ENCODE results near the gene NUDT22. TPM values are rescaled to one million over a fixed set of nuclear protein-coding genes. Genes with fewer than 3 reads are reported as not detected.

Gene NUDT22
- total RNA-seq, 3 donors from 2014 or later = 82.4 to 88.3 (median 86.1) TPM

DNA sequence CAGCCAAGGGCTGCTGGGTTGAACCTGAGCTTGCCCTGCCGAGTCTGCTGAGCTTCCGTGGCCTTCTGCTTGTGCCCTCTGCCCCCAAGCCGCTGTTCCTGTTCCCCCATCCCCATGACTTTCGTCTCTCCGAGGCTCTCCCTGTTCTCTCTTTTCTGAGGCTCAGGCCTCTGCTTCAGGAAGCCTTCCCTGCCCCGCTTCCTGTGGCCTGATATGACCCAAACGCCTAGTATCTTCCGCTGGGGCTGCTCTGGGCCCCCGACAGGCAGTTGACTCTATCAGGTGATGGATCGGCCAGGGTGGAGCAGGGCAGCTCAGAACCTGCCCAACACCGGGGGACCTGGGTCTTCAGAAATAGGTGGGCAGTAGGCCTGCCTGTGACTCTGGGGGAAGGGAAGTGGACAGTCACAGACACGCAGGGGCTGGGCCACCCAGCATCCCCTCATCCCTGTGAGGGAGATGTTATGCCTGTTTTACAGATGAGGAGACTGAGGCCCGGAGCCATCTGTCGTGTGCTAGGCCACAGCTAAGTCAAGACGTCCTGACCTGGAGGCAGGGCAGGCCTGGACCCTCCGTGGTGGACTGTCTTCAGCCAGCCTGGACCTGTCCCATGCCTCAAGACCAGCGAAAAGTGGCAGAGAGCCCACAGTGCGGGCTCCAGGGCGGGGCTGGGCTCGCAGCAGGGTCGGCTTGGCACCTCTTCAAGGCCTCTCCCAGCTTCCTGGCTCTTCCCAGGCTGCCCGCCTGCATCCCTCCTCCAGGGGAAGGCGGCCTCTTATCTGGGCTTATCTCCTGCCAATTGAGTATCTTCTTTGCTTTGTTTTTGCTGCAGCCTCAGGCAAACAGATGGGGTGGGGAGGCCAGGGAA lies 42.2 kb downstream of the NUDT22 start:
- H3K9me3 Mint-ChIP-seq = no peaks in the 10 kb centered on the region
- ATAC-seq (no peak), DNase-seq (no peak)
- H3K27me3 Mint-ChIP-seq (ENCODE audit: low read depth) = no peaks in the 10 kb centered on the region
- H3K36me3 Mint-ChIP-seq (ENCODE audit: insufficient read depth) = no peaks in the 10 kb centered on the region
- H3K4me3 Mint-ChIP-seq = peak overlapping the region; percentile 93
- H3K4me1 Mint-ChIP-seq (ENCODE audit: low read depth) = peaks cover 14% of the 10 kb centered on the region

GRCh38 chr11:64268893-64269539 lies 42.9 kb downstream of the NUDT22 start:
- peak overlapping the region; percentile 93 for H3K4me3 Mint-ChIP-seq
- DNase-seq = no peak
- H3K36me3 Mint-ChIP-seq (ENCODE audit: insufficient read depth) = no peaks in the 10 kb centered on the region
- ATAC-seq = peak; percentile 5 to 7
- H3K27me3 Mint-ChIP-seq (ENCODE audit: low read depth) = no peaks in the 10 kb centered on the region
- H3K4me1 Mint-ChIP-seq (ENCODE audit: low read depth) = peaks cover 14% of the 10 kb centered on the region
- H3K9me3 Mint-ChIP-seq = no peaks in the 10 kb centered on the region

GRCh38 chr11:64269540-64270220 lies 43.6 kb downstream of the NUDT22 start:
- ATAC-seq = peak; percentile 83 to 85
- Mint-ChIP-seq H3K4me1 (ENCODE audit: low read depth) (peaks cover 14% of the 10 kb centered on the region), H3K36me3 (ENCODE audit: insufficient read depth) (no peaks in the 10 kb centered on the region), H3K9me3 (no peaks in the 10 kb centered on the region), H3K27me3 (ENCODE audit: low read depth) (no peaks in the 10 kb centered on the region), H3K4me3 (peak overlapping the region; percentile 93)
- DNase-seq = peak; percentile 97

- ATAC-seq = no peak
Observed at GRCh38 chr11:64275031-64275800, 49.1 kb downstream of the NUDT22 start.

GRCh38 chr11:64275841-64276240 lies 49.8 kb downstream of the NUDT22 start:
- no peak overlapping the region for H3K4me3 Mint-ChIP-seq
- H3K36me3 Mint-ChIP-seq (ENCODE audit: insufficient read depth) = peaks cover 4% of the 10 kb centered on the region
- no peak for ATAC-seq
- H3K4me1 Mint-ChIP-seq (ENCODE audit: low read depth) = peaks cover 2% of the 10 kb centered on the region
- no peaks in the 10 kb centered on the region for H3K9me3 Mint-ChIP-seq
- no peaks in the 10 kb centered on the region for H3K27me3 Mint-ChIP-seq (ENCODE audit: low read depth)
- DNase-seq = no peak

More at GRCh38 chr11:64275031-64275800, 49.1 kb downstream of the NUDT22 start:
- peaks cover 3% of the 10 kb centered on the region for H3K4me1 Mint-ChIP-seq (ENCODE audit: low read depth)
- H3K27me3 Mint-ChIP-seq (ENCODE audit: low read depth) = no peaks in the 10 kb centered on the region
- no peaks in the 10 kb centered on the region for H3K9me3 Mint-ChIP-seq
- H3K36me3 Mint-ChIP-seq (ENCODE audit: insufficient read depth) = peaks cover 4% of the 10 kb centered on the region
- no peak for DNase-seq
- H3K4me3 Mint-ChIP-seq = no peak overlapping the region

DNA sequence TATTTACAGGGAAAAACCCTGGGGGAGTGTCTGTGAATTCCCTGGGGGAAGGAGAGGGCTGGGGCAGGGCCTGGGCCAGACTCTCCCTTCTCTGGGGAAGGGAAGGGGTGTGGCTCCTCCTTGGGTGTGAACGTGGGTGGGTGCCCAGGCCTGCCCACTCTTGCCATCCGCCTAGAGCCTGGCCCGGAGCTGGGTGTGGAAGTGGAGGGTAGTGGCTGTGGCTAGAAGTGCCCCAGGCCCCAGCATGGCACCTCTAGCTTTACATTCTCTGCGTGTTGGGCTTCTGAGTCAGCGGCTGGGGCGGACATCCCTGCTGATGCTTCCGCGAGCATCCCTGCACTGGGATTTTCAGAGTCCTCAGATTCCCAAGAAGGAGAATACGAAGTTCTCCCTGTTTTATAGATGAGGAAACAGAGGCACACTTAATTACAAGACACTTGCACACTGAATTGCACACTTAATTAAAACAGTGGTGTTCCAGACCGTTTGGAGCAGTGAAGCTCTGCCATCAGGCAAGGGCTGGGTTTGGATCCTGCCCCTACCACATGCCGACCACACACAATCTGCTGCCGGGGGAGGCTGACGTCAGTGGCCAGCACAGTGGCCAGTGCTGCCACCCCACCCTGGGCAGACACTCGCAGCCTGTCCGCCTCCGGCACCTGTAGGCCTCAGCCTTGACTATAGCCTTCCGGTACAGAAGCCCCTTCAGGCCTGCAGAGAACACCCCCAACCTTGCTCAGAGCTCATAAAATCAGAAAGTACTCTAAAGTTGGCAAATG lies 50.8 kb downstream of the NUDT22 start:
- Mint-ChIP-seq H3K36me3 (ENCODE audit: insufficient read depth) (peaks cover 10% of the 10 kb centered on the region), H3K27me3 (ENCODE audit: low read depth) (no peaks in the 10 kb centered on the region), H3K4me1 (ENCODE audit: low read depth) (peaks cover 5% of the 10 kb centered on the region), H3K9me3 (no peaks in the 10 kb centered on the region), H3K4me3 (no peak overlapping the region)
- DNase-seq (no peak), ATAC-seq (no peak)

DNA sequence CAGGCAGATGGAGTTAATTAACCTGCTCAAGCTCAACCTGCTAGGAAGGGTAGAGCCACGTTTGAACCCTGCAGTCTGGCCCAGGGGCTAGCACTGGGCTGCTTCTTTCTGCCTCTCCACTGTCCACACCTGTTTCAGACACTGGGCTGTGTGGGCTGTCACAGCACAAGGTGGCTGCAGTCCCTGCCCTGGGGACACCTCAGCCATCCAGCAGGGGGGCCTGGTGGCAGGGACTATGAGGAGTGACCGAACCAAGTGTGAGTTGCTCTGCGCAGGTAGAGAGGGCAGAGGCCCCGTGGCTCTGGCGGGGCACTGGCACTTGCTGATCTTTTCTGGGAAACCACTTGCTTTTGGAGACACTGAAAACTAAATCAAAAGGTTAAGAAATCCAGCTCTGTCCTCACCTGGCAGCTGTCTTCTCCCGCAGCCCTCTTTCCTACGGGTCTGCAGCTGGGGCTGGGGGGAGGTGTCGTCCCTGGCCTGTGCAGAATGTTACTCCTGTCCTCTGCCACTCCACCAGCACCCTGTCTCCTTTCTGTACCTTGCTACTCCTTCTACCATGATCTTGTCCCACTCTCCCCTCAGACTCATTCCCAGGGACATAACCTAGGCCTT lies 52.6 kb downstream of the NUDT22 start:
- no peak for ATAC-seq

More for the DNA sequence above, 52.6 kb downstream of the NUDT22 start:
- no peaks in the 10 kb centered on the region for H3K27me3 Mint-ChIP-seq (ENCODE audit: low read depth)
- H3K4me3 Mint-ChIP-seq = no peak overlapping the region
- peaks cover 9% of the 10 kb centered on the region for H3K4me1 Mint-ChIP-seq (ENCODE audit: low read depth)
- DNase-seq = no peak
- H3K9me3 Mint-ChIP-seq = no peaks in the 10 kb centered on the region
- H3K36me3 Mint-ChIP-seq (ENCODE audit: insufficient read depth) = peaks cover 10% of the 10 kb centered on the region

Other genes with a start within 250 kb of the NUDT22 start
- 100 to 1,000 TPM in 2 of 3 donors, 10 to 100 TPM in 1; 98.0 to 103 (median 101) TPM for gene OTUB1, start 239.8 kb upstream of the NUDT22 start, total RNA-seq
- gene FLRT1, start 190.3 kb upstream of the NUDT22 start, total RNA-seq = not detected
- 10 to 100 TPM; 16.5 to 17.8 (median 17.1) TPM for gene MACROD1, start 60.2 kb upstream of the NUDT22 start, total RNA-seq
- gene STIP1, start 40.1 kb upstream of the NUDT22 start, total RNA-seq = 100 to 1,000 TPM; 439 to 477 (median 457) TPM
- gene FERMT3, start 19.6 kb upstream of the NUDT22 start, total RNA-seq = 100 to 1,000 TPM; 368 to 444 (median 399) TPM
- 10 to 100 TPM; 24.3 to 31.0 (median 28.6) TPM for gene TRPT1, start 88 bp upstream of the NUDT22 start, total RNA-seq
- gene DNAJC4, start 4.3 kb downstream of the NUDT22 start, total RNA-seq = 10 to 100 TPM; 15.0 to 16.6 (median 16.1) TPM
- 10 to 100 TPM; 41.5 to 75.6 (median 53.2) TPM for gene VEGFB, start 8.3 kb downstream of the NUDT22 start, total RNA-seq
- 10 to 100 TPM; 43.3 to 48.9 (median 44.4) TPM for gene FKBP2, start 14.8 kb downstream of the NUDT22 start, total RNA-seq
- gene PPP1R14B, start 20.7 kb downstream of the NUDT22 start, total RNA-seq = 100 to 1,000 TPM; 417 to 505 (median 438) TPM
- 1 to 10 TPM; 6.2 to 8.2 (median 6.4) TPM for gene PLCB3, start 25.3 kb downstream of the NUDT22 start, total RNA-seq
- gene BAD, start 58.4 kb downstream of the NUDT22 start, total RNA-seq = 10 to 100 TPM; 27.6 to 38.8 (median 36.6) TPM
- gene GPR137, start 59.6 kb downstream of the NUDT22 start, total RNA-seq = 10 to 100 TPM; 43.1 to 46.2 (median 43.9) TPM
- gene KCNK4, start 65.0 kb downstream of the NUDT22 start, total RNA-seq = not detected
- not detected for gene CATSPERZ, start 74.1 kb downstream of the NUDT22 start, total RNA-seq
- 10 to 100 TPM; 81.5 to 93.4 (median 89.3) TPM for gene ESRRA, start 79.2 kb downstream of the NUDT22 start, total RNA-seq
- gene TRMT112, start 91.3 kb downstream of the NUDT22 start, total RNA-seq = 100 to 1,000 TPM; 432 to 461 (median 438) TPM
- gene PRDX5, start 91.8 kb downstream of the NUDT22 start, total RNA-seq = 10 to 100 TPM; 78.3 to 96.8 (median 81.0) TPM
- 10 to 100 TPM; 87.4 to 97.9 (median 96.2) TPM for gene CCDC88B, start 113.9 kb downstream of the NUDT22 start, total RNA-seq
- 10 to 100 TPM; 43.3 to 49.9 (median 48.1) TPM for gene RPS6KA4, start 132.9 kb downstream of the NUDT22 start, total RNA-seq

Data from activated T-cell treated with anti-CD3 and anti-CD28 coated beads, Interleukin-2, amount 50 U/mL, for 4 hours (primary cell).